HG03521 (cell line): ENCODE data around the gene COQ6.
"Not testable (repeated sequence)": the region's sequence is repeated elsewhere in the genome, so short reads cannot be mapped to it uniquely, and the experiment has no call there.

ENCODE experiments used
- ATAC-seq: cut with Tn5 transposase; IDR thresholded peaks from one replicate; pipeline ENCODE4 v1.9.1; 2021; ENCODE audit warnings: mild to moderate bottlenecking, moderate library complexity; ENCODE audit not compliant: unreplicated experiment

COQ6 gene

DNA sequence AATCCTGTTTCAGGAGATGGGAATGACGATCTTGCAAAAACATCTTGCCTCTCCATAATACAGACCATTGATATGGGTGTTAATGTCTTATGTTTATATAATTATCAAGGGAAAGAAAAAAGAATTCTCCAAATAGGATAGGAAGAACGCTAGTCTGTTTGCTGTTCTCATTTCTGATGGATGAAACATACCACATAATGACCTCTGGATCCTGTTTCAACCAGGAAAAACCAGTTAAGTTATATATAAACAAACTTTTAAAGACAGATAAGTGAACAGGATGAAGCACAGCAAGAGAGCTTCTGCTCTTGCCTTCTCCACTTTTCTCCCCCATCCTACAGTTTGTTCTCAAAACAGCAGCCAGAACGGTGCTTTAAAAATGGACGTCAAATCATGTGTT is 27.8 kb downstream of the COQ6 start:
- no peak for ATAC-seq

- no peak for ATAC-seq
These were observed 38.0 kb downstream of the COQ6 start for GRCh38 chr14:73988065-73988464.

DNA sequence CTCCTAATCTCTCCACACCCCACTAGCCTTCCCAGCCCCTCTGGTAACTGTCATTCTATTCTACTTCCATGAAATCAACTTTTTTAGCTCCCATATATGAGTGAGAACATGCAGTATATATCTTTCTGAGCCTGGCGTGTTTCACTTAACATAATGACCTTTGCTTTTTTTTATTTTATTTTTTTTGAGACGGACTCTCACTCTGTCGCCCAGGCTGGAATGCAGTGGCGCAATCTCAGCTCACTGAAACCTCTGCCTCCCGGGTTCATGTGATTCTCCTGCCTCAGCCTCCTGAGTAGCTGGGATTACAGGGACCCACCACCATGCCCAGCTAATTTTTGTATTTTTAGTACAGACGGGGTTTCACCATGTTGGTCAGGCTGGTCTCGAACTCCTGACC is 38.6 kb downstream of the COQ6 start:
- ATAC-seq, result not testable (repeated sequence)

DNA sequence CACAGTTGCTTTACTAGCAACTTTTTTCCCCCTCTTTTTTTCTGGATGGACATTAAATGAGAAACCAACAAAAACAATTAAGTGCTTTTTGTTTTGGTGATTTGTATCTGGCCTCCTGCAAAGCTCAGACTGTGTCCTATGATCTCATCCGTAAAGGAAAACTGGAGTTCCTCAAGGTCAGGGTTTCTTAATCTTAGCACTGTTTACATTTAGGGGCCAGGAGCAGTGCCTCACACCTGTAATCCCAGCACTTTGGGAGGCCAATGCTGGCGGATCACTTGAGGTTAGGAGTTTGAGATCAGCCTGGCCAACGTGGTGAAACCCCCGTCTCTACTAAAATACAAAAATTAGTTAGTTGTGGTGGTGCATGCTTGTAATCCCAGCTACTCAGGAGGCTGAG is 41.0 kb downstream of the COQ6 start:
- ATAC-seq, result no peak

DNA sequence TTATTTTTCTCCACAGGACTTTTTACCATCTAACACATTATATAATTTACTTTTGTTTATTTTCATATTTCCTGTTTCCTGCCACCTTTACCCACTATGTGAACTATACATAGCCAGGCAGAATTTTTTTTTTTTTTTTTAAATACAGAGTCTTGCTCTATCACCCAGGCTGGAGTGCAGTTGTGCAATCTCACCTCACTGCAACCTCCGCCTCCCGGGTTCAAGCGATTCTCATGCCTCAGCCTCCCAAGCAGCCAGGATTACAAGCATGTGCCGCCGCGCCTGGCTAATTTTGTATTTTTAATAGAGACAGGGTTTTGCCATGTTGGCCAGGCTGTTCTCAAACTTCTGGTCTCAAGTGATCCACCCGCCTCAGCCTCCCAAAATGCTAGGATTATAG is 44.8 kb downstream of the COQ6 start:
- ATAC-seq, result not testable (repeated sequence)

GRCh38 chr14:73995977-73996378 is 45.9 kb downstream of the COQ6 start:
- no peak for ATAC-seq

DNA sequence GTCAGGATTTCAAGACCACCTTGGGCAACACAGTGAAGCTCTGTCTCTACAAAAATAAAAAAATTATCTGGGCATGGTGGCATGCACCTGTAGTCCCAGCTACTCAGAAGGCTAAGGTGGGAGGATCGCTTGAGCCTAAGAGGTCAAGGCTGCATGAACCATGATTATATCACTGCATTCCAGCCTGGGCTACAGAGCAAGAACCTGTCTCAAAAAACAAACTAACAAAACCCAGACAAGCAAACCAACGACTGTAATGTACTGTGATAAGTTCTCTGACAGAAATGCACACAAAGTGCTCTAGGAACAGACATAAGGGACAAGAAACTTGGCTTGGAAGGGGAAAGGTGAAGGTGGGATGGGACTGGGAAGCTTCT is 46.6 kb downstream of the COQ6 start:
- no peak for ATAC-seq

- no peak for ATAC-seq
These were observed 47.2 kb downstream of the COQ6 start for GRCh38 chr14:73997108-73997943.

DNA sequence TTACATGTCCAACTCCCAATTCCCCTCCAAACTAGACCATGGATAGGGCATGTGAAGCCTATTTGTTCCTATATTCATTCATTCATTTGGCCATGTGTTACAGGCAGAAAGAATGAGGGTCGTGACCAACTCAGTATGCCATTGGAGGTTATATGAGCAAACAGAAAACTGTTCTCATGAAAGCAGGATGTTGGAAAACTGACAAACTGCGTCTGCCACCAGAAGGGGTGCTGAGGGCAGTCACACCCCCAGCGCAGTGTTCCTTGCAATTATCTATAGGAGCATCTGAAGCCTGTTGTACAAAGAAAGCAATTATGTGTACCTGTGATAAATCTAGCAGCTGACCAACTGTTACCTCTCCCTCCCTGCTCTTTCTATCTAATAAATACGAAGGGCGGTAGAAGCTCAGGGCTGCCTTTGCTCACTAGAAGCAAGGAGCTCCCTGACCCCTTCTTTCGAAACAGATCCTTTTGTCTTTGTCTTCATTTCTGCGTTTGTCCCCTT is 47.9 kb downstream of the COQ6 start:
- ATAC-seq, result no peak

- no peak for ATAC-seq
These were observed 48.6 kb downstream of the COQ6 start for GRCh38 chr14:73998726-73999125.

DNA sequence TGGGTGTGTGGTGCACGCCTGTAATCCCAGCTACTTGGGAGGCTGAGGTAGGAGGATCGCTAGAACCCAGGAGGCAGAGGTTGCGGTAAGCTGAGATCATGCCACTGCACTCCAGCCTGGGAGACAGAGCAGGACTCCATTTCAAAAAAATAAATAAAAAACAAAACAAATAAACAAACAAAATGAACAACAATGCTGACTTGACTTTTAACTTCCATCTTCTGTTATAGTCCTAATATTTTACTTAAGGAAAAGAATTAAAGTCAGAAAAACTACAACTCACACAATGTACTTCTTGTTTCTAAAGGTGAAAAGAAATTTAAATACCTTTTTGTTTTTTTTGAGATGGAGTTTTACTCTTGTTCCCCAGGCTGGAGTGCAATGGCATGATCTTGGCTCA is 55.6 kb downstream of the COQ6 start:
- not testable (repeated sequence) for ATAC-seq

DNA sequence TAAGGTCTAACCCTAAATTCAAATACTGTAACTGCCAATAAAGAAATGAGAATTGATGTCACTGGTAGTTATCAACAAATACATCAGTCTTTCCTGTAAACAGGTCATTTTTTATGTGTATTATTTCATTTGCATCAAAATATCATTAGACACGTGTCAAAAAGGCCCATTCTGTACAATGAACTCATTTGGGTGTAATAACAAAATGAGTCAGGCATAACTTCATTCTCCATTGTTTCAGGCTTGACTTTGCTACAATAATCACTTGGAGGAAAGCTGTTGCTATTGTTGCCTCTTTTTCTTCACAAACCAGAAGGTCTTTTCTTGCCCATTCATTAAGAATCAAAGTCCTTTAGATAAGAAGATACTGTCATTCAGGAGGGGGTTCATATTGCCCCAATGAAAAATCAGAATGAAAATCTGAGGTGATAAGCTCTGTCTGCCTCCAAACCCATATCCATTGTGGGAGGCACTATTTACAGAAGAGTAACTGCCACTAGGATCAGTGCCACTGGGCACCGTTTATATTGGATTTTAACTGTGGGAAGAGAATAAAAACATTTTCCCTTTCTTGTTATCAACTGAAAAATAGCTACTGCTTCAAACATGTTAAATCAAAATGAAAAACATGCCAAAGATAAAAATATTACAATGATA is 58.9 kb downstream of the COQ6 start:
- no peak for ATAC-seq
